Measurements from ENCODE around the gene COMMD1. TPM values are rescaled to one million over a fixed set of nuclear protein-coding genes. Genes with fewer than 3 reads are reported as not detected.

The COMMD1 gene
- polyA plus RNA-seq, 1 donor from 2014 or later = 69.1 TPM

- Histone ChIP-seq H3K79me2 (replicated peaks; ENCODE audit: insufficient read depth, low read length) (no peaks in the 10 kb centered on the region), H3K9me3 (ENCODE audit: low read length) (no peaks in the 10 kb centered on the region), H4K20me1 (ENCODE audit: insufficient read depth) (no peaks in the 10 kb centered on the region), H3K4me3 (ENCODE audit: low read length) (no peak overlapping the region), H3F3A (ENCODE audit: insufficient read depth, low read length, poor library complexity, severe bottlenecking) (no peaks in the 10 kb centered on the region), H3K9me2 (ENCODE audit: insufficient read depth, low read length) (no peaks in the 10 kb centered on the region), H3K36me3 (ENCODE audit: insufficient read depth, low read length) (no peaks in the 10 kb centered on the region), H3K27me3 (ENCODE audit: insufficient read depth, low read depth, low read length) (no peaks in the 10 kb centered on the region), H3K27ac (ENCODE audit: low read length) (no peak overlapping the region), H3K9ac (ENCODE audit: low read length) (no peak overlapping the region), H3K4me2 (ENCODE audit: low read length) (no peak overlapping the region), H2AFZ (ENCODE audit: low read depth, low read length) (no peak overlapping the region)
- TF ChIP-seq, protein P1, sequence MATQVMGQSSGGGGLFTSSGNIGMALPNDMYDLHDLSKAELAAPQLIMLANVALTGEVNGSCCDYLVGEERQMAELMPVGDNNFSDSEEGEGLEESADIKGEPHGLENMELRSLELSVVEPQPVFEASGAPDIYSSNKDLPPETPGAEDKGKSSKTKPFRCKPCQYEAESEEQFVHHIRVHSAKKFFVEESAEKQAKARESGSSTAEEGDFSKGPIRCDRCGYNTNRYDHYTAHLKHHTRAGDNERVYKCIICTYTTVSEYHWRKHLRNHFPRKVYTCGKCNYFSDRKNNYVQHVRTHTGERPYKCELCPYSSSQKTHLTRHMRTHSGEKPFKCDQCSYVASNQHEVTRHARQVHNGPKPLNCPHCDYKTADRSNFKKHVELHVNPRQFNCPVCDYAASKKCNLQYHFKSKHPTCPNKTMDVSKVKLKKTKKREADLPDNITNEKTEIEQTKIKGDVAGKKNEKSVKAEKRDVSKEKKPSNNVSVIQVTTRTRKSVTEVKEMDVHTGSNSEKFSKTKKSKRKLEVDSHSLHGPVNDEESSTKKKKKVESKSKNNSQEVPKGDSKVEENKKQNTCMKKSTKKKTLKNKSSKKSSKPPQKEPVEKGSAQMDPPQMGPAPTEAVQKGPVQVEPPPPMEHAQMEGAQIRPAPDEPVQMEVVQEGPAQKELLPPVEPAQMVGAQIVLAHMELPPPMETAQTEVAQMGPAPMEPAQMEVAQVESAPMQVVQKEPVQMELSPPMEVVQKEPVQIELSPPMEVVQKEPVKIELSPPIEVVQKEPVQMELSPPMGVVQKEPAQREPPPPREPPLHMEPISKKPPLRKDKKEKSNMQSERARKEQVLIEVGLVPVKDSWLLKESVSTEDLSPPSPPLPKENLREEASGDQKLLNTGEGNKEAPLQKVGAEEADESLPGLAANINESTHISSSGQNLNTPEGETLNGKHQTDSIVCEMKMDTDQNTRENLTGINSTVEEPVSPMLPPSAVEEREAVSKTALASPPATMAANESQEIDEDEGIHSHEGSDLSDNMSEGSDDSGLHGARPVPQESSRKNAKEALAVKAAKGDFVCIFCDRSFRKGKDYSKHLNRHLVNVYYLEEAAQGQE (IDR thresholded peaks at IDR 0.05; ENCODE audit: borderline replicate concordance) = no peak
- TF ChIP-seq CTCF (IDR thresholded peaks at IDR 0.05; ENCODE audit: poor library complexity, severe bottlenecking) (no peak), TAF1 (IDR thresholded peaks at IDR 0.05; ENCODE audit: low read depth) (no peak), EP300 (conservative IDR thresholded peaks at IDR 0.05; ENCODE audit: poor library complexity, severe bottlenecking) (no peak), POLR2AphosphoS5 (IDR thresholded peaks at IDR 0.05) (no peak), MXI1 (conservative IDR thresholded peaks at IDR 0.05; ENCODE audit: poor library complexity, severe bottlenecking) (no peak), EZH2 (IDR thresholded peaks at IDR 0.05; ENCODE audit: borderline replicate concordance, insufficient read depth, low read length, poor library complexity, severe bottlenecking) (no peak)
Observed at GRCh38 chr2:62071760-62072680, 166.5 kb downstream of the COMMD1 start.

DNA sequence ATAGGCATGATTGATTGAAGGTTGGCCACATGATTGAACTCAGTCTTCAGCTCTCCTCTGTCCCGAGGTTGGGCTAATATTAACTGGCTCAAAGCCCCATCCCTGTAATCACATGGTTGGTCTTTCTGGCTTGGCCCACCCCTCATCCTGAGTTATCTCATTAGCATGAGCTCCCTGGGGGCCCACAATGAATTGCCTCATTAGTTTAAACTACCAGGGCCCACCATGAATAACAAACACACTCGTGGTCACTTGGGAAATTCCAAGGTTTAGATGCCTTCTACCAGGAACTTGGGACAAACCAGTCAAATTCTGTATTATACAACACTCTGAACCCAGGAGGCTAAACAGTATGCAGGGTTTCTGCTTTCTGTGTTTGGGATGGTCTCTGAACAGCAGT, 168.8 kb downstream of the COMMD1 start:
- TF ChIP-seq SMC3 (conservative IDR thresholded peaks at IDR 0.05; ENCODE audit: poor library complexity) = no peak
- no peak for TF ChIP-seq POLR2AphosphoS5 (IDR thresholded peaks at IDR 0.05)
- no peak for TF ChIP-seq TAF1 (IDR thresholded peaks at IDR 0.05; ENCODE audit: low read depth)
- TF ChIP-seq CTCF (IDR thresholded peaks at IDR 0.05; ENCODE audit: poor library complexity, severe bottlenecking) = no peak
- TF ChIP-seq MXI1 (conservative IDR thresholded peaks at IDR 0.05; ENCODE audit: poor library complexity, severe bottlenecking) = no peak
- no peak overlapping the region for H2AFZ ChIP-seq (ENCODE audit: low read depth, low read length)
- no peak overlapping the region for H3K27ac ChIP-seq (ENCODE audit: low read length)
- H3K36me3 ChIP-seq (ENCODE audit: insufficient read depth, low read length) = no peaks in the 10 kb centered on the region
- no peaks in the 10 kb centered on the region for H3K79me2 ChIP-seq (replicated peaks; ENCODE audit: insufficient read depth, low read length)
- no peaks in the 10 kb centered on the region for H3F3A ChIP-seq (ENCODE audit: insufficient read depth, low read length, poor library complexity, severe bottlenecking)
- H3K4me3 ChIP-seq (ENCODE audit: low read length) = no peak overlapping the region
- H3K9ac ChIP-seq (ENCODE audit: low read length) = no peak overlapping the region
- H3K9me2 ChIP-seq (ENCODE audit: insufficient read depth, low read length) = no peaks in the 10 kb centered on the region
- H3K4me2 ChIP-seq (ENCODE audit: low read length) = no peak overlapping the region
- no peaks in the 10 kb centered on the region for H4K20me1 ChIP-seq (ENCODE audit: insufficient read depth)
- H3K27me3 ChIP-seq (ENCODE audit: insufficient read depth, low read depth, low read length) = no peaks in the 10 kb centered on the region
- no peaks in the 10 kb centered on the region for H3K9me3 ChIP-seq (ENCODE audit: low read length)
